ENCODE results near the gene DAPP1.

DAPP1 gene

DNA sequence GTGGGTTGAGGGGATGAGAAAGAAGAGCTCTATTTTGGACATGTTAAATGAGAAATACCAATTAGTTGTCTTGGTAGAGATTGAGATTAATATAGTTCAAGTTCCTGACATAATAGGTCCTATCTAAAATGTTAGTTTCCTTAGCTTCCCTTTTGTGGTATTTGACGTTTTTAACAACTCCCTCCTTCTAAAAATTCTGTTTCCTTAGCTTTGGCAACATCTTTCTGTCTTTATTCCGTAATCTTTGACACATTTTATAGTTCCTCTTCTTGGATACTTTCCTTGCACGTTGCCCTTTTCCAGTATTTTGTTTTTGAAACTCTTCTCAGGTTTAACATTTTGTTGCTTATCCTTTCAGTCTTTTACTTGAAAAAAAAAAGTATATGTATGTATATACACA, 40.7 kb downstream of the DAPP1 start:
- TF ChIP-seq TCF12 (IDR thresholded peaks at IDR 0.05; ENCODE audit: low read depth) (no peak), CEBPB (IDR thresholded peaks at IDR 0.05) (no peak), ZBTB7A (IDR thresholded peaks at IDR 0.05; ENCODE audit: low read depth) (no peak), EP300 (IDR thresholded peaks at IDR 0.05; ENCODE audit: borderline replicate concordance) (no peak), YY1 (IDR thresholded peaks at IDR 0.05; ENCODE audit: low read depth) (no peak)

DNA sequence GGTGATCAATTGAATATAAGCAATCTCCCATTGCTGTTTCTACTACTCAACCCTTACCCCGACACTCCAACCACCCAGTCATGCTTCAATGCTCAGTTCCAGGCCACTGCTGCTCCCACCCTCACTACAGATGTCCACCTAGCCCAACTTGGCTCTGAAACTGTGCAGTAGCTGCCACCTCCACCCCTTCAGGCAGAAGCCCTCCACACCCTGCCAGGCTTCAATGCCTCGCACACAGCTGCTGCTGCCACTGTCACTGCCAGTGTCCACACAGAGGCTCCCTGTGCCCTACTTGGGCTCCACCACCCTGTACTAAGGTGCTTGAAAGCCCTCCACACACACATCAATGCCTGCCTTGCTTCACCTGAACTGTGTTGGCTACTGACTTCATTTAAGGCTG, 43.0 kb downstream of the DAPP1 start:
- no peak for TF ChIP-seq RAD21 (IDR thresholded peaks at IDR 0.05; ENCODE audit: low read depth)
- no peak for TF ChIP-seq CREB1 (IDR thresholded peaks at IDR 0.05; ENCODE audit: low read depth)
- no peak for TF ChIP-seq FOXM1 (IDR thresholded peaks at IDR 0.05; ENCODE audit: borderline replicate concordance, low read depth)
- TF ChIP-seq TAF1 (IDR thresholded peaks at IDR 0.05; ENCODE audit: low read depth), result no peak
- no peak for TF ChIP-seq TCF12 (IDR thresholded peaks at IDR 0.05; ENCODE audit: low read depth)
- TF ChIP-seq EP300 (IDR thresholded peaks at IDR 0.05; ENCODE audit: borderline replicate concordance), result no peak
- TF ChIP-seq, protein P1, sequence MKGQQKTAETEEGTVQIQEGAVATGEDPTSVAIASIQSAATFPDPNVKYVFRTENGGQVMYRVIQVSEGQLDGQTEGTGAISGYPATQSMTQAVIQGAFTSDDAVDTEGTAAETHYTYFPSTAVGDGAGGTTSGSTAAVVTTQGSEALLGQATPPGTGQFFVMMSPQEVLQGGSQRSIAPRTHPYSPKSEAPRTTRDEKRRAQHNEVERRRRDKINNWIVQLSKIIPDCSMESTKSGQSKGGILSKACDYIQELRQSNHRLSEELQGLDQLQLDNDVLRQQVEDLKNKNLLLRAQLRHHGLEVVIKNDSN (IDR thresholded peaks at IDR 0.05), result no peak
- TF ChIP-seq, protein P2, sequence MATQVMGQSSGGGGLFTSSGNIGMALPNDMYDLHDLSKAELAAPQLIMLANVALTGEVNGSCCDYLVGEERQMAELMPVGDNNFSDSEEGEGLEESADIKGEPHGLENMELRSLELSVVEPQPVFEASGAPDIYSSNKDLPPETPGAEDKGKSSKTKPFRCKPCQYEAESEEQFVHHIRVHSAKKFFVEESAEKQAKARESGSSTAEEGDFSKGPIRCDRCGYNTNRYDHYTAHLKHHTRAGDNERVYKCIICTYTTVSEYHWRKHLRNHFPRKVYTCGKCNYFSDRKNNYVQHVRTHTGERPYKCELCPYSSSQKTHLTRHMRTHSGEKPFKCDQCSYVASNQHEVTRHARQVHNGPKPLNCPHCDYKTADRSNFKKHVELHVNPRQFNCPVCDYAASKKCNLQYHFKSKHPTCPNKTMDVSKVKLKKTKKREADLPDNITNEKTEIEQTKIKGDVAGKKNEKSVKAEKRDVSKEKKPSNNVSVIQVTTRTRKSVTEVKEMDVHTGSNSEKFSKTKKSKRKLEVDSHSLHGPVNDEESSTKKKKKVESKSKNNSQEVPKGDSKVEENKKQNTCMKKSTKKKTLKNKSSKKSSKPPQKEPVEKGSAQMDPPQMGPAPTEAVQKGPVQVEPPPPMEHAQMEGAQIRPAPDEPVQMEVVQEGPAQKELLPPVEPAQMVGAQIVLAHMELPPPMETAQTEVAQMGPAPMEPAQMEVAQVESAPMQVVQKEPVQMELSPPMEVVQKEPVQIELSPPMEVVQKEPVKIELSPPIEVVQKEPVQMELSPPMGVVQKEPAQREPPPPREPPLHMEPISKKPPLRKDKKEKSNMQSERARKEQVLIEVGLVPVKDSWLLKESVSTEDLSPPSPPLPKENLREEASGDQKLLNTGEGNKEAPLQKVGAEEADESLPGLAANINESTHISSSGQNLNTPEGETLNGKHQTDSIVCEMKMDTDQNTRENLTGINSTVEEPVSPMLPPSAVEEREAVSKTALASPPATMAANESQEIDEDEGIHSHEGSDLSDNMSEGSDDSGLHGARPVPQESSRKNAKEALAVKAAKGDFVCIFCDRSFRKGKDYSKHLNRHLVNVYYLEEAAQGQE (IDR thresholded peaks at IDR 0.05; ENCODE audit: low read depth), result no peak
- TF ChIP-seq CEBPB (IDR thresholded peaks at IDR 0.05), result no peak
- TF ChIP-seq YY1 (IDR thresholded peaks at IDR 0.05; ENCODE audit: low read depth), result no peak
- TF ChIP-seq, protein P3, sequence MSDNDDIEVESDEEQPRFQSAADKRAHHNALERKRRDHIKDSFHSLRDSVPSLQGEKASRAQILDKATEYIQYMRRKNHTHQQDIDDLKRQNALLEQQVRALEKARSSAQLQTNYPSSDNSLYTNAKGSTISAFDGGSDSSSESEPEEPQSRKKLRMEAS (IDR thresholded peaks at IDR 0.05), result no peak
- TF ChIP-seq TEAD4 (IDR thresholded peaks at IDR 0.05), result no peak
- no peak for TF ChIP-seq NFIC (IDR thresholded peaks at IDR 0.05)
- TF ChIP-seq ZBTB7A (IDR thresholded peaks at IDR 0.05; ENCODE audit: low read depth), result no peak
- TF ChIP-seq EGR1 (IDR thresholded peaks at IDR 0.05), result no peak

DNA sequence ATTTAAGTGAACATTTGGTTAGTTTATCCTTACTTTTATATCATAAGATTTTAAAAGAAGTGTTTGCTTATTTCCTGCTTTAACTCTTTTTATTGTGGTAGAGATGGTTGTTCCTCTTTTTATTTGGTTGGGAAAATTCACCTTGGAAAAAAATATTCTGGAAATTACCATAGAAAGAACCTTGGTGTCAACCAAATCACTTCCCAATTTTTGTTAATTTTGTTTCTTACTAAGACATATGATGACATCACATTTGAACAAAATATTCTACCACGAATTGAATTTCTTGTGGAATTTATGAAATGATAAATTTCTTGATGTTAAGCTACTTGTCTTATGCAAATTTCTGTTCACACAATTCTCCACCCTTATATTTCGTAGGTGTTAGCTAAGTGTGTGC, 43.9 kb downstream of the DAPP1 start:
- TF ChIP-seq YY1 (IDR thresholded peaks at IDR 0.05; ENCODE audit: low read depth) (no peak), ZBTB7A (IDR thresholded peaks at IDR 0.05; ENCODE audit: low read depth) (no peak), EP300 (IDR thresholded peaks at IDR 0.05; ENCODE audit: borderline replicate concordance) (no peak), TAF1 (IDR thresholded peaks at IDR 0.05; ENCODE audit: low read depth) (no peak), TEAD4 (IDR thresholded peaks at IDR 0.05) (no peak), CREB1 (IDR thresholded peaks at IDR 0.05; ENCODE audit: low read depth) (no peak), NFIC (IDR thresholded peaks at IDR 0.05) (no peak), FOXM1 (IDR thresholded peaks at IDR 0.05; ENCODE audit: borderline replicate concordance, low read depth) (no peak), RAD21 (IDR thresholded peaks at IDR 0.05; ENCODE audit: low read depth) (no peak), CEBPB (IDR thresholded peaks at IDR 0.05) (no peak), TCF12 (IDR thresholded peaks at IDR 0.05; ENCODE audit: low read depth) (no peak), EGR1 (IDR thresholded peaks at IDR 0.05) (no peak)
- TF ChIP-seq, protein P2 (IDR thresholded peaks at IDR 0.05; ENCODE audit: low read depth), result no peak
- TF ChIP-seq, protein P3 (IDR thresholded peaks at IDR 0.05), result no peak
- TF ChIP-seq, protein P1 (IDR thresholded peaks at IDR 0.05), result no peak

DNA sequence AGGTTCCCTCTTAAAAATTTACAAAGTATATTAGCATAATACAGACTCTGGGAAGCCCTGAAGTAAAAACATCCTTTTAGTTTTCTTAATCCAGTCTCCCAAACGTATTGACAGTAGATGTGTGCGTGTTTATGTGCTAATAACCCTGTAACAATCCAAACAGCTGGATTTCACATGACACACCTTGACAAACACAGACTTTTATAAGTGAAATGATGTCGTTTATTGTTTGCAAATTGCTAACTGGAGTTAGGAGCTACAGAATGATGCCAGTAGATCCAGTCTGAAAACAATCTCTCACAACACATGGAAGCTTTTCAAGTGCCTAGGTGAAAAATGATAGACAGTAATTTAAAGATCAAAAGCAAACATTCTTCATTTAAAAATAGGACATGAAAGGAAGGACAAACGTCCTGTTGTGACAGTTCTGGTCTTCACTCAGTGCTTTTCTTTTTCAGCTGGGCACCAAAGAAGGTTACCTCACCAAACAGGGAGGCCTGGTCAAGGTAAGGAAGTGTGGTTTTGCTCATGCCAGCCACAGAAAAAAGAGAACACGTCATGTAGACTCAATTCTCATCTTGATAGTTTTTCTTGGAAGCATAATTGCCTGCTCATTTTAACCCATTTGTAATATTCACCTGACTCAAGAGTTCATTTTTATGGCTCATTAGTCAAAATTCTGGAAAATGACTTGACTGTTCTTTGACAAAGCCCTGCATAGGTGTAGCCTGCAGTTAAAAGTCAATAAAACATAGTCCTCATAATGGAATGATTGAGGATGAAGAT, 44.7 kb downstream of the DAPP1 start:
- TF ChIP-seq, protein P2 (IDR thresholded peaks at IDR 0.05; ENCODE audit: low read depth), result no peak
- TF ChIP-seq, protein P1 (IDR thresholded peaks at IDR 0.05), result no peak
- TF ChIP-seq CREB1 (IDR thresholded peaks at IDR 0.05; ENCODE audit: low read depth), result no peak
